CD4-positive, alpha-beta T cell treated with Interleukin-2 at 100 ng/mL for 4 hours (primary cell): ENCODE results near the gene CHRNE.

Experiments used
- DNase-seq: peaks from one replicate; pipeline ENCODE4 v3.0.0-alpha.2; 2020; ENCODE audit warnings: low spot score

The CHRNE gene

GRCh38 chr17:4854111-4854681, 48.7 kb downstream of the CHRNE start:
- no peak for DNase-seq

- DNase-seq = no peak
Observed at GRCh38 chr17:4853208-4853671, 49.7 kb downstream of the CHRNE start.

GRCh38 chr17:4852567-4853207, 50.2 kb downstream of the CHRNE start:
- DNase-seq = peak; percentile 1

- no peak for DNase-seq
Observed at GRCh38 chr17:4851084-4851483, 51.8 kb downstream of the CHRNE start.

GRCh38 chr17:4850246-4850645, 52.7 kb downstream of the CHRNE start:
- no peak for DNase-seq

GRCh38 chr17:4849011-4849536, 53.8 kb downstream of the CHRNE start:
- no peak for DNase-seq
